Colonic mucosa (tissue), 4 donors: ENCODE data around the gene ZNF343. TPM values are rescaled to one million over a fixed set of nuclear protein-coding genes. Genes with fewer than 3 reads are reported as not detected.
A peak's percentile ranks its signal among the peaks of the same experiment; 100 is the strongest.

Source experiments
- DNase-seq: peaks from one replicate; pipeline ENCODE4 v3.0.0-alpha.2; 2020
- H3K27ac ChIP-seq: fragments of 200-600 bp; one replicate; pipeline ENCODE4 v1.8.0; 2021
- H3K27me3 ChIP-seq: fragments of 200-600 bp; one replicate; pipeline ENCODE4 v1.8.0; 2021
- H3K36me3 ChIP-seq: fragments of 200-600 bp; one replicate; pipeline ENCODE4 v1.8.0; 2021
- H3K4me1 ChIP-seq: fragments of 200-600 bp; one replicate; pipeline ENCODE4 v1.8.0; 2021; ENCODE audit warnings: mild to moderate bottlenecking
- H3K4me3 ChIP-seq: fragments of 200-600 bp; one replicate; pipeline ENCODE4 v1.8.0; 2021
- H3K9ac ChIP-seq, 2 donors: one replicate each; pipeline ENCODE4 v1.7.0; 2013; ENCODE audit warnings: control low read depth in 2 of 2, low read depth in 2 of 2, low read length in 2 of 2
- H3K9me3 ChIP-seq: fragments of 200-600 bp; one replicate; pipeline ENCODE4 v1.8.0; 2021
- CTCF ChIP-seq: fragments of 200-600 bp; IDR thresholded peaks from one replicate; pipeline ENCODE4 v1.8.0; 2022; ENCODE audit warnings: antibody characterized with exemption, mild to moderate bottlenecking
- intact Hi-C: fragments of 100-400 bp; cut with DNase I; formaldehyde crosslinking; loops from one replicate; pipeline ENCODE4 v1.14.1; 2022
- total RNA-seq, 2 donors: library from RNA; stranded (reverse); fragmentation: NEBNext Ultra II Directional in 1 of 2; extraction: Animal tissue kit (Norgen Biotek cat#: 25700) in 1 of 2; gene quantifications; one replicate each; pipeline ENCODE4 v1.2.1, GENCODE V29; 2021
- donor health status: healthy.
- donor health status: DM: no; HTN: no; CAD: no.
- donor health status: DM: no; HTN: no; CAD: no.

Gene ZNF343
- total RNA-seq, result 1 to 10 TPM; 6.5 to 8.5 TPM

DNA sequence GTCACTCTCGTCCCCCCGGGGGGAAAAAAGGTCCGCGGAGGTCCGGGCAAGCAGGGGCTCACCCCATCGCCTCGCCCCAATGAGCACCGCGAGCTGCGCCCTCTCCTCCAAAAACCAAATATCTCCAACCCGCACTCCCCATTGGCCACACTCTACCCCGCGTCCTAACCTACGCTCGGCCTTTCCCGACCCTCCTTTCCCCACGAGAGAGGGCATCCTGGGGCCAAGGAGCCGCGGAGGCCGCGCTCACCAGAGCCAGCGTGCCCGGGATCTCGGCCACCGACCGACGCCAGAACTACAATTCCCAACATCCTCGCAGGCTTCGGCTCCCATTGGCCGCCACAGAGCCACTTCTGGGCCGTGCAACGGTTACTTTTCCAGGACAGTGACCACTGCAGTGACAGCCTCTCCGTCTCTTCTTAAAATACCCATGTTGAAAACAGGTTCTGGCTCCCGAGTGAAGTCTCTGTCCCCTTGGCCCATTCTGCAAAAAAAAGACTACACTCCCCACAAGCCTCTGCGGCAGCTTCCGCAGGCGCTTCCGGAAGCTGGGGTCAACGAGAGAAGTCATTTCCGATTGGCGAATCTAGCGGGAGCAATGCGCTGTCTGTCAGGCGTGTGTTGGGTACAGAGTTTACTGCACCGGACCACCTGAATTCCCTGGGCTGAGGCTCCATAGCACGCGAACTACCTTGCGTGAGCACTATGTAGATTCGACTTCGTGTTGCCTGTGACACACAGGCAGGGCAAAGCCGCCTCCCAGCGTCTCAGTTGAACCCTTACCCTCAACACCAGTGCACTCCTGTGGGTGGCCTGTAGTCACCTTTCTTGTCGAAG lies at the start of gene ZNF343:
Gene ZNF343, minus strand, starts transcription at position 285 of the 837 bp plus-strand sequence. CDS start 15,020 bp downstream, outside the sequence.
- peak; percentile 84 for DNase-seq
- Histone ChIP-seq H3K27me3 (no peaks in the 10 kb centered on the region), H3K4me1 (peaks cover 4% of the 10 kb centered on the region), H3K36me3 (no peaks in the 10 kb centered on the region), H3K9ac (peak within 1 kb of the TSS; percentile 83 to 90), H3K4me3 (peak within 1 kb of the TSS; percentile 97), H3K9me3 (no peaks in the 10 kb centered on the region), H3K27ac (peak within 1 kb of the TSS; percentile 71)
- intact Hi-C loops, result no loop called here
- no peak for TF ChIP-seq CTCF

GRCh38 chr20:2557873-2558580 lies 49.3 kb upstream of the ZNF343 start:
- no peaks in the 10 kb centered on the region for H3K4me1 ChIP-seq
- H3K27me3 ChIP-seq, result peaks cover 14% of the 10 kb centered on the region
- no peaks in the 10 kb centered on the region for H3K36me3 ChIP-seq
- no peak overlapping the region for H3K9ac ChIP-seq
- H3K4me3 ChIP-seq, result no peak overlapping the region
- intact Hi-C loops, result no loop called here
- H3K9me3 ChIP-seq, result no peaks in the 10 kb centered on the region
- H3K27ac ChIP-seq, result no peak overlapping the region
- DNase-seq, result no peak
- no peak for TF ChIP-seq CTCF

DNA sequence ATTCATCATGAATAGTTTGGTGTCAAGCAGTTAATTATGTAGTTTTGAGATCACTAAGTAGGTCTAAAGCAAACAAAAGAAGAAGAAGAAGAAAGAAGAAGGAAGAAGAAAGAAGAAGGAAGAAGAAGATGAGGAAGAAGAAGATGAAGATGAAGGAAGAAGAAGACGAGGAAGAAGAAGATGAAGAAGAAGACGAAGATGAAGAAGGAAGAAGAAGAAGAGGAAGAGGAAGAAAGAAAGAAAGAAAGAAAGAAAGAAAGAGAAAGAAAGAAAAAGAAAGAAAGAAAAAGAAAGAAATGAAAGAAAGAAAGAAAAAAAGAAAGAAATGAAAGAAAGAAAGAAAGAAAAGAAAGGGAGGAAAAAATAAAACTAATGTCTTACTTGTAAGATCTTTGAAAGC lies 36.9 kb upstream of the ZNF343 start:
- Histone ChIP-seq H3K36me3 (no peaks in the 10 kb centered on the region), H3K9ac (no peak overlapping the region), H3K27me3 (no peaks in the 10 kb centered on the region), H3K27ac (no peak overlapping the region), H3K9me3 (no peaks in the 10 kb centered on the region), H3K4me3 (no peak overlapping the region), H3K4me1 (no peaks in the 10 kb centered on the region)
- no peak for TF ChIP-seq CTCF
- intact Hi-C loops, result no loop called here
- no peak for DNase-seq

- Histone ChIP-seq H3K4me3 (no peak overlapping the region), H3K9ac (no peak overlapping the region), H3K9me3 (no peaks in the 10 kb centered on the region), H3K36me3 (no peaks in the 10 kb centered on the region), H3K27me3 (no peaks in the 10 kb centered on the region), H3K4me1 (no peaks in the 10 kb centered on the region), H3K27ac (no peak overlapping the region)
- no peak for TF ChIP-seq CTCF
- intact Hi-C loops, result no loop called here
- DNase-seq, result no peak
These were observed 35.5 kb upstream of the ZNF343 start for GRCh38 chr20:2544211-2544610.

DNA sequence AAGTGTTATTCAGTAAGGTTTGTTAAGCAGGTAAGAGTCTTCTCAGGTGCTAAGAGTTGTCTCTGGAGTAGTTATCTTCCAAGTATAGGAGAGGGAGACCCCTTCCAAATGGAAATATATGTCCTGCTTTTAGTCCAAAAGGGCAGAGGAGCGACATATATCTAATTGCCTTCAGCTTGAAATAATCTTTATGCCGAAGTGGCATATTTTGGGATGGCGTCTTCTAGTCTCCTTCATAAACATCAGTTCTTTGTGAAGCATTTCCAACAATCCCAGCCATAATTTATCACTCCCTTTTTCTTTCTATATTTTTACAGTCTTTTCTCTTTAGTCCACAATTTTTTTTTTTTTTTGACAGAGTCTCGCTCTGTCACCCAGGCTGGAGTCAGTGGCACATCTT lies 33.6 kb upstream of the ZNF343 start:
- Histone ChIP-seq H3K9ac (no peak overlapping the region), H3K4me3 (no peak overlapping the region), H3K27me3 (no peaks in the 10 kb centered on the region), H3K36me3 (no peaks in the 10 kb centered on the region), H3K4me1 (no peaks in the 10 kb centered on the region), H3K9me3 (no peaks in the 10 kb centered on the region), H3K27ac (no peak overlapping the region)
- no peak for DNase-seq
- intact Hi-C loops, result no loop called here
- no peak for TF ChIP-seq CTCF
